Thymus (tissue), 11 donors: Measurements from ENCODE around the gene FBXW12. TPM values are rescaled to one million over a fixed set of nuclear protein-coding genes. Genes with fewer than 3 reads are reported as not detected.

Experiments
- DNase-seq, 9 donors: peaks; one replicate each; pipeline ENCODE4 v3.0.0-alpha.2; 2013; ENCODE audit warnings: low spot score in 9 of 9, low read depth in 6 of 9, missing footprints in 1 of 9
- H3K27ac ChIP-seq, 2 donors: one replicate each; pipeline ENCODE4 v1.5.1; 2013; ENCODE audit warnings: control low read depth in 1 of 2, low read depth in 1 of 2, low read length in 1 of 2, mild to moderate bottlenecking in 1 of 2, moderate library complexity in 1 of 2
- H3K27me3 ChIP-seq, 2 donors: one replicate each; pipeline ENCODE4 v1.5.1; 2013; ENCODE audit warnings: low read length in 1 of 2; ENCODE audit not compliant: control insufficient read depth in 2 of 2, insufficient read depth in 1 of 2
- H3K36me3 ChIP-seq, 2 donors: one replicate each; pipeline ENCODE4 v1.5.1; 2013; ENCODE audit warnings: low read length in 1 of 2, mild to moderate bottlenecking in 1 of 2, moderate library complexity in 1 of 2; ENCODE audit not compliant: control insufficient read depth in 2 of 2, insufficient read depth in 2 of 2
- H3K4me1 ChIP-seq, 2 donors: one replicate each; pipeline ENCODE4 v1.5.1; 2013; ENCODE audit warnings: low read length in 2 of 2; ENCODE audit not compliant: control insufficient read depth in 2 of 2, insufficient read depth in 2 of 2
- H3K4me3 ChIP-seq, 2 donors: one replicate each; pipeline ENCODE4 v1.5.1; 2013; ENCODE audit warnings: low read length in 2 of 2, control low read depth in 1 of 2, mild to moderate bottlenecking in 1 of 2
- H3K9me3 ChIP-seq, 2 donors: one replicate each; pipeline ENCODE4 v1.5.1; 2013; ENCODE audit warnings: low read length in 1 of 2, mild to moderate bottlenecking in 1 of 2; ENCODE audit not compliant: control insufficient read depth in 2 of 2, insufficient read depth in 1 of 2
- WGBS: extraction: QIAGEN DNeasy Blood & Tissue Kit; methylation state at CpG from one replicate; pipeline ENCODE4 v1.1.7; 2013; 5-methylcytosine and 5-hydroxymethylcytosine counted together
- polyA plus RNA-seq: library from polyadenylated mRNA; stranded (reverse); fragments of 200-250 nt; gene quantifications from one replicate; pipeline ENCODE4 v1.2.3, GENCODE V29; 2013
- total RNA-seq: library from RNA; stranded (reverse); fragments of 120-200 nt; gene quantifications from one replicate; pipeline ENCODE4 v1.2.4, GENCODE V29; 2013
- donor health status: healthy.

Gene FBXW12
- total and polyA plus RNA-seq, 2 donors, result 0.05 to 0.07 TPM

- H3K9me3 ChIP-seq, result peaks cover 0 to 3% of the 10 kb centered on the region in 2 donors
- H3K4me1 ChIP-seq, result peaks cover 4 to 29% of the 10 kb centered on the region in 2 donors
- no peaks in the 10 kb centered on the region for H3K27me3 ChIP-seq
- peaks cover 19 to 25% of the 10 kb centered on the region in 2 donors for H3K36me3 ChIP-seq
- DNase-seq, result peak; percentile 72 to 94 (median 90)
- peak overlapping the region; percentile 36 to 45 for H3K27ac ChIP-seq
- H3K4me3 ChIP-seq, result no peak overlapping the region
- 57% methylated on average over 7 of the region's 7 CpGs for WGBS
Observed at GRCh38 chr3:48435774-48436476, 63.9 kb downstream of the FBXW12 start.

- H3K36me3 ChIP-seq, result peaks cover 20 to 26% of the 10 kb centered on the region in 2 donors
- DNase-seq, result no peak
- peaks cover 7 to 32% of the 10 kb centered on the region in 2 donors for H3K4me1 ChIP-seq
- 97% methylated on average over 1 of the region's 1 CpG for WGBS
- no peak overlapping the region for H3K4me3 ChIP-seq
- no peaks in the 10 kb centered on the region for H3K27me3 ChIP-seq
- H3K9me3 ChIP-seq, result peaks cover 0 to 3% of the 10 kb centered on the region in 2 donors
- peak overlapping the region in 1 of 2 donors; percentile 45 for H3K27ac ChIP-seq
Observed at GRCh38 chr3:48436477-48436787, 64.4 kb downstream of the FBXW12 start.

DNA sequence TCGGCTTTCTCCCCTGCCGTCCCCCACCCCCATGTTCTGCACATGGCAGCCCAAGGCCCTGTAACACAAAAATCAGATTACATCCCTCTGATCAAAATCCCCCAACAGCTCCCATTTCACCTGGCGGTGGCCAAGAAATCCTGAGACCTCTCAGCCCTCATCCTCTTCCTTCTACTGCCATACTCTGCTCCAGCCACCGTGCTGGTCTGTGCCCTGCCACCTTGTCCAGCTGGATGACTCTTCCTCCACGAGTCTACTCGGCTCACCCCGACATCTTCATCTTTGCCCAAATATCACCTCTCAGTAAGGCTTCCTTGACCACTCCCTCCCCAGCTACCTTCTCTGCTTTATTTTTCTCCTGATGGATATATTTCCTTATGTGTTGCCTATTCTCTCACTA is 64.8 kb downstream of the FBXW12 start:
- peaks cover 0 to 3% of the 10 kb centered on the region in 2 donors for H3K9me3 ChIP-seq
- H3K4me1 ChIP-seq, result peaks cover 11 to 36% of the 10 kb centered on the region in 2 donors
- H3K4me3 ChIP-seq, result no peak overlapping the region
- no peak overlapping the region for H3K27ac ChIP-seq
- H3K36me3 ChIP-seq, result peaks cover 24 to 30% of the 10 kb centered on the region in 2 donors
- 97% methylated on average over 7 of the region's 7 CpGs for WGBS
- no peak for DNase-seq
- H3K27me3 ChIP-seq, result no peaks in the 10 kb centered on the region

GRCh38 chr3:48437812-48438211 is 65.8 kb downstream of the FBXW12 start:
- no peak overlapping the region for H3K4me3 ChIP-seq
- peaks cover 0 to 3% of the 10 kb centered on the region in 2 donors for H3K9me3 ChIP-seq
- H3K4me1 ChIP-seq, result peaks cover 12 to 32% of the 10 kb centered on the region in 2 donors
- whole genome bisulfite sequencing, result 97% methylated on average over 4 of the region's 4 CpGs
- H3K27ac ChIP-seq, result no peak overlapping the region
- H3K36me3 ChIP-seq, result peaks cover 25 to 29% of the 10 kb centered on the region in 2 donors
- no peak for DNase-seq
- no peaks in the 10 kb centered on the region for H3K27me3 ChIP-seq

DNA sequence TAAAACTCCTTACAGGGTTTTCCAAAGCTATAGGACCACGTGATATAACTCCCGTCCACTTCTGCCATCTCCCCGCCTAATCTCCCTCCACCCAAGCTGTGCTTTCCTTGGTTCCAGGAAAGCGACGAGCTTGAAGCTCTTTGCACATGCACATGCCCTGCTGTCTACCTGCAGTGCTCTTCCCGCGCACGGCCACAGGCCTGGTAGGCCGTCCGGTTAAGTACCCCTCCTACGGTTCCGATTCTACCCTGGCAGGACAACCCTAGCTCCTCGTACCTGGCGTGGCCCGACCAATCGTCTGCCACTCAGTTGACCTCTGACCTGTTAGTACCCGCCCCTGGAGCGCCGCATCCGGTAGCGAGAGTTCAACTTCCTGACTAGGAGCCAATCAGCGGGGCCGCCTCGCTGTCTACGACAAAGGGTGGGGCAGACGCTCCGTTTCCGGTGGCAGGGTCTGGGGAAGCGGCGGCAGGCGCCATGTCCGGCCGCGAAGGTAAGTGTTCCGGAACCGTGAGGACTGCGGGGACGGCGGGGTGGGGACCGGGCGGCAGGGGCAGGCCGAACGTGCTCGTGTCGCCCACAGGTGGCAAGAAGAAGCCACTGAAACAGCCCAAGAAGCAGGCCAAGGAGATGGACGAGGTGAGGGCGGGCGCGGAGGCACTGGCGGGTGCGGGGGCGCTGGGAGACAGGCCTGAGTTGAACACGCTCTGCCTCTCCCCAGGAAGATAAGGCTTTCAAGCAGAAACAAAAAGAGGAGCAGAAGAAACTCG is 68.0 kb downstream of the FBXW12 start, which contains the start of the genes CCDC51 and TMA7:
Gene CCDC51, minus strand, starts transcription at position 300 of the 770 bp plus-strand sequence. CDS start 4,991 bp downstream, outside the sequence.
Gene TMA7, plus strand, starts transcription at position 438 of the 770 bp plus-strand sequence. Its CDS starts 40 bp downstream, at position 478.
- H3K27ac ChIP-seq, result peak within 1 kb of the TSS; percentile 87 to 98
- H3K4me1 ChIP-seq, result peaks cover 12 to 30% of the 10 kb centered on the region in 2 donors
- no peaks in the 10 kb centered on the region for H3K9me3 ChIP-seq
- under 1% methylated on average over 54 of the region's 54 CpGs for WGBS
- DNase-seq, result peak; percentile 91 to 98 (median 94)
- no peaks in the 10 kb centered on the region for H3K27me3 ChIP-seq
- H3K4me3 ChIP-seq, result peak within 1 kb of the TSS; percentile 69 to 85
- peaks cover 28% of the 10 kb centered on the region in 2 donors for H3K36me3 ChIP-seq

- peak overlapping the region; percentile 69 to 85 for H3K4me3 ChIP-seq
- 3% methylated on average over 21 of the region's 21 CpGs for WGBS
- H3K36me3 ChIP-seq, result peaks cover 28% of the 10 kb centered on the region in 2 donors
- peak overlapping the region; percentile 87 to 98 for H3K27ac ChIP-seq
- H3K27me3 ChIP-seq, result no peaks in the 10 kb centered on the region
- peaks cover 12 to 29% of the 10 kb centered on the region in 2 donors for H3K4me1 ChIP-seq
- DNase-seq, result peak in 2 of 9 donors; percentile 18 to 21
- no peaks in the 10 kb centered on the region for H3K9me3 ChIP-seq
Observed at GRCh38 chr3:48440590-48440958, 68.6 kb downstream of the FBXW12 start.

DNA sequence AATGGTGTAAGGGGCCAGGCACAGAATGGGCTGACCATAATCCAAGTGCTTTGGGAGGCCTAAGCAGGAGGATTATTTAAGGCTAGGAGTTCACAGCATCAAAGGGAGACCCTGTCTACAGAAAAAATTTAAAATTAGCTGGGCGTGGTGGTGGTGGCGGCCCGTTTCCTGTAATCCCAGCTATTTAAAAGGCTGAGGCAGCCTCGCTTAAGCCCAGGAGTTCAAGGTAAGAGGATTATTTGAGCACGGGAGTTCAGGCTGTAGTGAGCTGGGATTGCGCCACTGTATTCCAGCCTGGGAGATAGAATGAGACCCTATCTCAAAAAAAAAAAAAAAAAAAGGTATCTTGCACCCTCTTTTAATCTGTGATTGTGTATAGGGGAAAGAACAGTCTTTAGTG is 69.9 kb downstream of the FBXW12 start:
- H3K36me3 ChIP-seq, result peaks cover 28% of the 10 kb centered on the region in 2 donors
- H3K4me3 ChIP-seq, result no peak overlapping the region
- no peak for DNase-seq
- WGBS, result 94% methylated on average over 6 of the region's 6 CpGs
- peaks cover 18 to 26% of the 10 kb centered on the region in 2 donors for H3K4me1 ChIP-seq
- H3K27me3 ChIP-seq, result no peaks in the 10 kb centered on the region
- H3K9me3 ChIP-seq, result no peaks in the 10 kb centered on the region
- H3K27ac ChIP-seq, result no peak overlapping the region
